GM18498 (cell line): ENCODE results near the gene NMBR.
"Not testable (repeated sequence)": the region's sequence is repeated elsewhere in the genome, so short reads cannot be mapped to it uniquely, and the experiment has no call there.

ENCODE experiments used
- ATAC-seq: cut with Tn5 transposase; IDR thresholded peaks from one replicate; pipeline ENCODE4 v1.9.1; 2021; ENCODE audit warnings: mild to moderate bottlenecking, moderate library complexity; ENCODE audit not compliant: unreplicated experiment

The NMBR gene

DNA sequence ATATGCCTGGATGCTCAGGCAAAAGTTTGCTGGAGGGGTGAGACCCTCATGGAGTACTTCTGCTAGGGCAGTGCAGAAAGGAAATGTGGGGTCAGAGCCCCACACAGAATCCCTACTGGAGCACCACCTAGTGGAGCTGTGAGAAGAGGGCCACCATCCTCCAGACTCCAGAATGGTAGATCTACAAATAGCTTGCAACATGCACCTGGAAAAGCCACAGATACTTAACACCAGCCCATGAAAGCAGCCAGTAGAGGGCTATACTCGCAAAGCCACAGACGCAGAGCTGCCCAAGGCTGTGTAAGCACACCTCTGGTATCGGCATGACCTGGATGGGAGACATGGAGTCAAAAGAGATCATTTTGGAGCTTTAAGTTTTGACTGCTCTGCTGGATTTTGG, 74.9 kb downstream of the NMBR start:
- no peak for ATAC-seq

DNA sequence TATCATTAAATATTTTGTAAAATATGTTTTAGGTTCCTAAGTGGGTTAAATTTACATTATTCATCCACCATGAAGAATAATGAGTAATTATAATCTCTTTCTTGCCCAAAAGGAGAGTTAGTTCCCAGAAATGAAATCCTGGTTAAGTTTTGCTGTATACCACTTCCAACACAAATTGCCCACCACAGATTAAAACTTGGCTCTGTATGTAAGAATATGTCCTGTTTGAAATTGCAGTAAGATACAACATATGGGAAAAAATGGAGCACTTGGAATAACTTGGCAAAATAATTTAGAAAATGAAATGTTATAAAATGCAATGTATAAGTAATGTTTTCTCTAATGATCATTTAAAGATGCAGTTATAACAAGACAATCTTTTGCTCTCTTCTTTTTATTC, 78.5 kb downstream of the NMBR start:
- ATAC-seq, result no peak

DNA sequence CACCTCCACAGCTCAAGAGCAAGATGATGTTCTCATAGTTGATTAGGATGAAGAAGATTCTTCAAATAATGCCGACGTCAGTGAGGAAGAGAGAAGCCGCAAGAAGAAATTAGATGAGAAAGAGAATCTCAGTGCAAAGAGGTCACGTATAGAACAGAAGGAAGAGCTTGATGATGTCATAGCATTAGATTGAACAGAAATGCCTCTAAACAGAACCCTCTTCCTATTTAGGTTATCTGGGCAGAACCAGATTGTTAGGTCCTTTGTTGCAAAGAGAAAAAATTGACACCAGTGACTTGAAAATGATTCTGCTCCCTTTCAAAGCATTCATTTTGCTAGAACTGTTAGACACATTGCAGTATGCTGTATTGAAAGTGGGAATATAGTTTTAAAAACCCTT, 84.1 kb downstream of the NMBR start:
- ATAC-seq, result not testable (repeated sequence)

DNA sequence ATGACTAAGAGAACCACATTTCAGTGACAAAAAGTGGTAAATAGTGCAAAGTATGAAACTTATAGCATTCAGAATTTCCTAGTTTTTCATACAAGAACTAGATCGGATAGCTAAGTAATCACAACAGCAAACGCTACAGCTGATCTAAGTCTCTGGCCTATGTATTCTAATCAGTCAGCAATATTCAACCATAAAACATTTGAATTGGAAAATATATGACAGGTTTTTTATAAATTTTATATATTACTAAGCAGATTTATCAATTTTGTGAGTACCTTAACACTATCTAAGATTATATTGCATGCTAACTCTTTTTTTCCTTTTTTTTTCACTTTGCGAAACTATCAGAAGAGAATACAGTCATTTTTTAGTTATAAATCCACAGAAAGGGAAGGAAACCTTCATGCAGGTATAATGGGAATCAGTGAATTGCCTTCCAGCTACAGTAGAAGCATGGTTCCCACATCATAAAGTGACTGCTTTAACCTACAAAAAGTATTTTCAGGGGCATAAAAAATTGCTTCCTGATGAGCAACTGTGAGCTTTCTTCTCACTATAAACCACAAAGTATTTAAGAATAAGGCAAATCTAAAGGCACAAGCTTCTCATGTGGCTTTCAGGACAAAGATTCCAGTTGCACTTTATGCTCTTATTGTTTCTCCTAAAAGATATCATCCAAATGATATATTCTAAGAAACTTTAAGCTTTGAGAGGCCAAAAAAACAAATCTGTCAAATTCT, 88.2 kb downstream of the NMBR start:
- ATAC-seq, result no peak

DNA sequence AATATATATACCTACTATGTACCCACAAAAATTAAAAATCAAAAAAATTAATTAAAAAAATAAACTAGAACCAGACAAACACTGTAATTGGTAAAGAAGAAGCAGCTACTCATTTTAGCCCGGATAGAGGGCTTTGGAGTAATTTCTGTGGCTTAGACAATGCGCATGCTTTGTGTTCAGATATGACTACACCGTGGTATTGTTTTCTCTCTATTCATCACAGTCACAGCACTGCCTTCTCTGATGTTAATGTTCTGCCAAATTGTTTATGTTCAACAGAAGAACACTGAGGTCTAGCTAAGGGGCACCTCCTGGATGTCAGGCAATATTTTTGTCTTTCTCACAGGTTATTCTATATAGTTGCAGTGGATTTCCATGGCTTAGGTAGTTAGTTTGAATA, 91.7 kb downstream of the NMBR start:
- ATAC-seq, result peak; percentile 76

DNA sequence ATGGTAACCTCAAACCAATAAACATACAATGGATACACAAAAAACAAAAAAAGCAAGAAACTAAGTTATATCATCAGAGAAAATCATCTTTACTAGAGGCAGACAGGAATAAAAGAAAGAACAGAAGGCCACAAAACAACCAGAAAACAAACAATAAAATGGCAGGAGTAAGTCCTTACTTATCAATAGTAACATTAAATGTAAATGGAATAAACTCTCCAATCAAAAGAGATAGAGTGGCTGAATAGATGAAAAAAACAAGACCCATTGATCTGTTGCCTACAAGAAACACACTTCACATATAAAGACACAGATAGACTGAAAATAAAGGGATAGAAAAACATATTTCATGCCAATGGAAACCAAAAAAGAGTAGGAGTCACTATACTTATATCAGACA, 95.5 kb downstream of the NMBR start:
- ATAC-seq, result no peak

DNA sequence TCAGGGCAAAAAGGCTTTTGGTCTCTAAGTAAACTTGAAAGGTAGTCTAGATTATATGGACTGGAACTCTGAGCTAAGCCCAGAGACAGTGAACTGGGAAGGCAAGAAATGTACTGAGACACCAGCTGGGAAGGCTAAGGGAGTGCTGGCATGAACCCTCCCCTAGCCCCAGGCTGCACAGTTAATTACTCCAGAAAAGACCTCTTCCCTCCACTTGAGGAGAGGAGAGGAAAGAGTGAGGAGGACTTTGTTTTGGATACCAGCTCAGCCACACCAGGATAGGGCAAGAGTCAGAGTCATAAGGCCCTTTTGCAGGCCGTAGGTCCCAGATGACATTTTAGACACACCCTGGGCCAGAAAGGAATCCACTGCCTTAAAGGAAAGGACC, 98.3 kb downstream of the NMBR start:
- ATAC-seq, result no peak

DNA sequence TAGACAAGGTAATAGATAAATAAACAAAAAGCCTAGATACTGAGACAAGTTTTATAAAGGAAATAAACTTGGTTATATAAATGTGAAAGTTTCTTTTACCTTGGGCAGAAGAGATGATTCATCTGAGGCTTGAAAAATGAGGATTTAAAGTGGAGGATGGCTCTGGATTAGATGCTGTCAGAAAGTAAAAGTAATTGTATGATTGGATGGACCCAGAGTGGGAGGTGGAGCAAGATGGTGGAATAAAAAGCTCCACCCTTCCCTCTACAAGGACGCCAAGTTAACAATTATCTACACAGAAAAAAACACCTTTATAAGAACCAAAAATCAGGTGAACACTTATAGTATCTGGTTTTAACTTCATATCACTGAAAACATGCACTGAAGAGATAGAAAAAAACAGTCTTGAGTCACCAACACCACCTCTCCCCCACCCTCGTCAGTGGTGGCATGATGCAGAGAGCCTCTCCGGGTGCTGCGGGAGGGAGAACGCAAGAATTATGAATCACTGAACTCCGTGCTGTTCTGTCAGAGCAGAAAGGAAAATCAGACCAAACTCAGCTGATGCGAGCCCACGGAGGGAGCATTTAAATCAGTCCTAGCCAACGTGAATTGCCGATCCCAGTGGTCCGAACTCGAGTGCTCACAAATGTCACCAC, 98.9 kb downstream of the NMBR start:
- ATAC-seq, result no peak

DNA sequence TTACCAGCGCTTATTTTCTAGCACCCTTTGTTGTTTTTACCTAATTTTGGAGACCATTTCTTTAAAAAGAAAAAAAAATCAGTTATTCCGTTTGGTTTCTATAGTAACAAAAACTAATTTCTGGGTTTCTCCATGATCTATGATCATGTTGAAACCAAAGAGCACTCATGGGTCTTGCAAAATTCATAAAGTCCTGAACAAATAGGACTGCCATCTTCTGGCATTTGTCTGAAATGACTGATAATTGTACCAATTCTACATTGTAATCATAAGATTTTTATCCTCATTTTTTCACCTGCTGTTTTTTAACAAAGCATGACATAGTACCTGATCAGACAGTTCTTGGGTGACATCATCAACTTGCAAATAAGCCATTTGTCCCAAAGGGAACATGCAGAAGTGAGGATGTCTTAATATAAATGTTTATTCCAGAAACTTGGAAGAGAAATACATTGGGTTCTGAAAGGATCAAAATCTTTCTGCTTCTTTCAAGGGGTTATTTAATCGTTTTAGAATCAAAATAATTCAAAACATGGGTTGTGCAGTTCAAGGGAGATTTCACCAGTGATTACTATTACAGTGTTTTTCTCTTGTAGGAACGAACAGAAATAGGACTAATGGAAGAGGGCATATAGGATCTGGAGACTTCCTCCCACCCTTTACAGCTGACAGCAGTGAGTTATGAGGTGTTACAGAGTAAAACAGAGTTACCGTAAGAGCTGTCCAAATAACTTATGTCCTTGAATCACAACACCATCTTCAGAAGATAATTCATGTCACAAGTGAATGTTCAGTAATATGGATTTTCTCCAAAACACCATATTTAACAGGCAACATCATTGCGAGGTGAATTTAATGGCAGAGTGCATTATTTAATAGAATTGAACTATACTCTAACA, 101.3 kb downstream of the NMBR start:
- no peak for ATAC-seq

DNA sequence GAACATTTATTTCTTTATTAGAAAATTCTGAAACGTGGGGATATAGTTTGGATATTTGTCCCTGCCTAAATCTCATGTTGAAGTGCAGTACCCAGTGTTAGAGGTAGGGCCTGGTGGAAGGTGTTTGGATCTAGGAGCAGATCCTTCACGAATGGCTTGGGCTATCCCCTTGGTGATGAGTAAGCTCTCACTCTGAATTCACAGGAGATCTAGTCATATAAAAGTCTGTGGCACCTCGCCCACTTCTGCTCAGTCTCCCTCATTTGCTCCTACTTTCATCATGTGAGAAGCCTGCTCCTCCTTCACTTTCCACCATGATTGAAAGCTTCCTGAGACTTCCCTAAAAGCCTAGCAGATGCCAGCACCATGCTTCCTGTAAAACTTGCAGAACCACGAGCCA, 111.0 kb downstream of the NMBR start:
- no peak for ATAC-seq

DNA sequence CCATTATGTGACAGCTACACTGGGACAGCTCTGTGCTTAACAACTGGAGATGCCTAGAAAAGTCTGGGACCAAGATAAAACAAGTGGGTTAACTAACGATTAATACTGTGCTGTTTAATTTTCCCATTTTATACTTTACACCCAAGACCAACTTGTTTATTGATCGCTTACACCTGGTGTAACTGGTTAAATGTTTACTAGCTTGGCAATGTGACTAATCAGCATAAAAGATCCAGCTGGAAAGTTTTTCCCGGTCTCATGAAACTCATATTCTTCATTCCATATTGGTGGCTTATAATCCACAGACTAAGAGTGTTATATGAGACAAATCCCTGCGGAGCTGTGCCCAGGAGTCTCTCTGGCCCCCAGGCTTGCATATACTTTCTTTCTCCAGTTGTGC, 115.9 kb downstream of the NMBR start:
- no peak for ATAC-seq

DNA sequence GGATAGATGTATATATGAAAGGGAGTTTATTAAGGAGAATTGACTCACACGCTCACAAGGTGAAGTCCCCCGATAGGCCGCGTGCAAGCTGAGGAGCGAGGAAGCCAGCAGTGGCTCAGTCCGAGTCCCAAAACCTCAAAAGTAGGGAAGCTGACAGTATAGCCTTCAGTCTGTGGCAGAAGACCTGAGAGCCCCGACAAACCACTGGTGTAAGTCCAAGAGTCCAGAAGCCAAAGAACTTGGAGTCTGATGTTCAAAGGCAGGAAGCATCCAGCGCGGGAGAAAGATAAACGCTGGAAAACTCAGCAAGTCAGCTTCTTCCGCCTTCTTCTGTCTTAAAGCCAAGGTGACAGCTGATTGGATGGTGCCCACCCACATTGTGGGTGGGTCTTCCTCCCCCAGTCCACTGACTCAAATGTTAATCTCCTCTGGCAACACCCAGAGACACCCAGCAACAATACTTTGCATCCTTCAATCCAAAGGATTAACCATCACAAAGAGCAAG, 116.8 kb downstream of the NMBR start:
- ATAC-seq, result no peak

DNA sequence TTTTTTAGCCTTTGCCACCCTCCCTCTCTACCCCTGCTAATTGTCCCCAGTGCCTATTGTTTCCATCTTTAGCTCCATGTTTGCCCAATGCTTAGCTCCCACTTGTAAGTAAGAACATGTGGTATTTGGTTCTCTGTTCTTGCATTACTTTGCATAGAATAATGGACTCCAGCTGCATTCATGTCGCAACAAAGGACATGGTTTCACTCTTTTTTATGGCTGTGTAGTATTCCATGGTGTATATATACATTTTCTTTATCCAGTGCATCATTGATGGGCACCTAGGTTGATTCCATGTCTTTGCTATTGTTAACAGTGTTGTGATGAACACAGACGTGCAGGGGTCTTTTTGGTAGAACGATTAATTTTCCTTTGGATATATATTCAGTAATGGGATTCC, 118.4 kb downstream of the NMBR start:
- no peak for ATAC-seq

DNA sequence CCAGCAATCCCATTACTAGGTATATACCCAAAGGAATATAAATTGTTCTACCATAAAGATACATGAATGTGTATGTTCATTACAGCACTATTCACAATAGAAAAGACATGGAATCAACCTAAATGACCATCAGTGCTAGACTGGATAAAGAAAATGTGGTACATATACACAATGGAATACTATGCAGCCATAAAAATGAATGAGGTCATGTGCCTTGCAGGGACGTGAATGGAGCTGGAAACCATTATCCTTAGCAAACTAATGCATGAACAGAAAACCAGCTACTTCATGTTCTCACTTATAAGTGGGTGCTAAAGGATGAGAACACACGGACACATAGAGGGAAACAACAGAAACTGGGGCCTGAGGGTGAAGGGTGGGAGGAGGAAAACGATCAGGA, 119.1 kb downstream of the NMBR start:
- not testable (repeated sequence) for ATAC-seq

DNA sequence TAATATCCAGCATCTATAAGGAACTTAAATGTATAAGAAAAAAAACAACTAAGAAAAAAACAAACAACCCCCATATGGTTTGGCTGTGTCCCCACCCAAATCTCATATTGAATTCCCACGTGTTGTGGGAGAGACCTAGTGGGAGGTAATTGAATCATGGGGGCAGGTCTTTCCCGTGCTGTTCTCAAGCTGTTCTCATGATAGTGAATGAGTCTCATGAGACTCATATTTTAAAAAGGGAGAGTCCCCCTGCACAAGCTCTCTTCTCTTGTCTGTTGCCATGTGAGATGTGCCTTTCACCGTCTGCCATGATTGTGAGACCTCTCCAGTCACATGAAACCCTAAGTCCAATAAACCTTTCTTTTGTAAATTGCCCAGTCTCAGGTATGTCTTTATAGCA, 119.8 kb downstream of the NMBR start:
- no peak for ATAC-seq

DNA sequence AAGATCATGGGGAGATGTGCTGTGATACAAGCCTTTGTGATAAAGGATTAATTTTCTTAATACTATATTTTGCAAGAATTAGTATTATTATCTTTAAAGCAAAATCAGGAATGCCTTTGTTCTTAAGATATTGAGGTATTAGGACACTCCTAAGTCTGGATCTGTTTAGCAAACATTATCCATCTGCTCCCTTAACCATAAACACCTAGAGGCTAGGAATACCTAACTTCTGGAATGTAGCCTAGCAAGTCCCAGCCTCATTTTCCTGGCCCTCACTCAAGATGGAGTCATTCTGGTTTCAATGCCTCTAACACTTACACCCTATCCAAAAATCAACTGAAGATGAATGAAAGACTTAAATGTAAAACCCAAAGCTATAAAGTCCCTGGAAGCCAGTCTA, 120.5 kb downstream of the NMBR start:
- no peak for ATAC-seq
